Neural cell (in vitro differentiated cells): ENCODE measurements around the gene PAPSS2. TPM values are rescaled to one million over a fixed set of nuclear protein-coding genes. Genes with fewer than 3 reads are reported as not detected.

ENCODE experiments used
- H2AFZ ChIP-seq: fragments of 200-600, 300-800 bp; sonication (generic), shearing (Covaris generic); 2 replicates; pipeline ENCODE4 v1.6.0; 2014; ENCODE audit warnings: low read depth, mild to moderate bottlenecking, antibody characterized with exemption, low read length, moderate library complexity
- H3F3A ChIP-seq: fragments of 200-600 bp; shearing (Covaris generic); 2 replicates; pipeline ENCODE4 v1.6.1; 2016; ENCODE audit warnings: mild to moderate bottlenecking, moderate library complexity, mixed read lengths, antibody characterized with exemption, low read length; ENCODE audit not compliant: insufficient read depth, poor library complexity, severe bottlenecking
- H3K27ac ChIP-seq: fragments of 200-600, 300-800 bp; sonication (generic), shearing (Covaris generic); 2 replicates; pipeline ENCODE4 v1.5.1; 2014; ENCODE audit warnings: mild to moderate bottlenecking, low read length, moderate library complexity
- H3K27me3 ChIP-seq: fragments of 300-800, 200-600 bp; sonication (generic), shearing (Covaris generic); 2 replicates; pipeline ENCODE4 v1.6.0; 2014; ENCODE audit warnings: mild to moderate bottlenecking, low read depth, low read length, moderate library complexity; ENCODE audit not compliant: insufficient read depth
- H3K36me3 ChIP-seq: fragments of 300-800, 200-600 bp; sonication (generic), shearing (Covaris generic); 2 replicates; pipeline ENCODE4 v1.5.1; 2014; ENCODE audit warnings: mild to moderate bottlenecking, antibody characterized with exemption, low read length, moderate library complexity; ENCODE audit not compliant: insufficient read depth
- H3K4me2 ChIP-seq: fragments of 300-800, 200-600 bp; sonication (generic), shearing (Covaris generic); 2 replicates; pipeline ENCODE4 v1.6.0; 2014; ENCODE audit warnings: mild to moderate bottlenecking, low read length
- H3K4me3 ChIP-seq: fragments of 300-800, 200-600 bp; sonication (generic), shearing (Covaris generic); 2 replicates; pipeline ENCODE4 v1.5.1; 2014; ENCODE audit warnings: mild to moderate bottlenecking, low read length, moderate library complexity
- H3K79me2 ChIP-seq: fragments of 200-600 bp; shearing (Covaris generic); replicated peaks from 2 replicates; pipeline ENCODE4 v1.6.0; 2014; ENCODE audit warnings: mild to moderate bottlenecking, low read length, moderate library complexity; ENCODE audit not compliant: insufficient read depth
- H3K9ac ChIP-seq: fragments of 300-800, 200-600 bp; sonication (generic), shearing (Covaris generic); 2 replicates; pipeline ENCODE4 v1.6.1; 2016; ENCODE audit warnings: mild to moderate bottlenecking, low read length, mixed read lengths
- H3K9me2 ChIP-seq: fragments of 200-600 bp; shearing (Covaris generic); 2 replicates; pipeline ENCODE4 v1.6.1; 2016; ENCODE audit warnings: mild to moderate bottlenecking, low read length, mixed read lengths; ENCODE audit not compliant: insufficient read depth
- H3K9me3 ChIP-seq: fragments of 200-600, 300-800 bp; sonication (generic), shearing (Covaris generic); 2 replicates; pipeline ENCODE4 v1.6.1; 2016; ENCODE audit warnings: mild to moderate bottlenecking, mixed run types, low read length, moderate library complexity, mixed read lengths
- H4K20me1 ChIP-seq: fragments of 200-600 bp; shearing (Covaris generic); 2 replicates; pipeline ENCODE4 v1.6.1; 2016; ENCODE audit warnings: mild to moderate bottlenecking, mixed run types; ENCODE audit not compliant: insufficient read depth
- EP300 ChIP-seq: fragments of 450-650 bp; conservative IDR thresholded peaks from 2 replicates; pipeline ENCODE4 v1.6.1; 2014; ENCODE audit warnings: antibody characterized with exemption, mild to moderate bottlenecking, moderate library complexity; ENCODE audit not compliant: poor library complexity, severe bottlenecking
- EZH2 ChIP-seq: fragments of 200-600, 300-800 bp; shearing (Covaris generic), sonication (generic); IDR thresholded peaks from 2 replicates; pipeline ENCODE4 v1.6.1; 2014; ENCODE audit warnings: antibody characterized with exemption, low read length, borderline replicate concordance, mild to moderate bottlenecking; ENCODE audit not compliant: insufficient read depth, poor library complexity, severe bottlenecking
- MXI1 ChIP-seq: fragments of 450-650 bp; conservative IDR thresholded peaks from 2 replicates; pipeline ENCODE4 v1.6.1; 2014; ENCODE audit warnings: antibody characterized with exemption, mild to moderate bottlenecking; ENCODE audit not compliant: poor library complexity, severe bottlenecking
- POLR2AphosphoS5 ChIP-seq: IDR thresholded peaks from 2 replicates; pipeline ENCODE4 v1.6.1; 2012
- RAD21 ChIP-seq: fragments of 450-650 bp; conservative IDR thresholded peaks from 2 replicates; pipeline ENCODE4 v1.6.1; 2014; ENCODE audit warnings: antibody characterized with exemption, mild to moderate bottlenecking, moderate library complexity
- REST ChIP-seq: IDR thresholded peaks from 2 replicates; pipeline ENCODE4 v1.6.1; 2012; ENCODE audit warnings: borderline replicate concordance
- SMC3 ChIP-seq: fragments of 450-650 bp; conservative IDR thresholded peaks from 2 replicates; pipeline ENCODE4 v1.6.1; 2014; ENCODE audit warnings: antibody characterized with exemption, mild to moderate bottlenecking, moderate library complexity; ENCODE audit not compliant: poor library complexity
- TAF1 ChIP-seq: IDR thresholded peaks from 2 replicates; pipeline ENCODE4 v1.6.1; 2012; ENCODE audit warnings: low read depth
- polyA plus RNA-seq: library from polyadenylated mRNA; depleted of rRNA; stranded (reverse); fragments of >200 nt; gene quantifications from 2 replicates; pipeline ENCODE4 v1.2.3, GENCODE V29; 2014
- TF ChIP-seq, protein P1 (sequence below): fragments of 450-650 bp; IDR thresholded peaks from 2 replicates; pipeline ENCODE4 v1.5.1; 2014; ENCODE audit warnings: antibody characterized with exemption, mild to moderate bottlenecking, moderate library complexity; ENCODE audit not compliant: poor library complexity, severe bottlenecking

Gene PAPSS2
- polyA plus RNA-seq, 1 donor from 2014 or later = 0.24 TPM

DNA sequence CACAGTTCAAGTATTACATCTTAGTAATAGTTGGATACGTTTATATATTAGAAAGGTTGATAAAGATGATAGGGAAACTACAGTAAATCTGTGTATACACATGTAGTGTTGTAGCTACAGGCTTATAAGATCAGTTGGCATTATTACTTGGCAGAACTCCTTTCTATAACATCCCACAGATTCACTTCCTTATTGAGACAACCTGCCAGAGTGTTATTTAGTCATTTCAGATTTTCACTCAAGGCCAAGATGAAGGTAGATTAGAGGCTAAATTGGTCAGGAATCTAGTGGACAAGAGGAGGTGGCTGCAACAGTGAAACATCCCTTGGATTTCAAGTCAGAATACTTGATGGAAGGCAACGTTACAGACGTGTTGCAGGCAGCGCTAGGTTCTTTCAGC, 63.0 kb downstream of the PAPSS2 start:
- Histone ChIP-seq H3K4me3 (no peak overlapping the region), H3F3A (no peaks in the 10 kb centered on the region), H3K79me2 (no peaks in the 10 kb centered on the region), H3K9me3 (no peaks in the 10 kb centered on the region), H3K27me3 (no peaks in the 10 kb centered on the region), H2AFZ (no peak overlapping the region), H3K4me2 (no peak overlapping the region), H3K9ac (no peak overlapping the region), H3K27ac (no peak overlapping the region), H3K9me2 (no peaks in the 10 kb centered on the region), H4K20me1 (no peaks in the 10 kb centered on the region), H3K36me3 (no peaks in the 10 kb centered on the region)
- no peak for TF ChIP-seq EZH2
- no peak for TF ChIP-seq TAF1
- TF ChIP-seq POLR2AphosphoS5 = no peak
- TF ChIP-seq SMC3 = no peak
- TF ChIP-seq REST = no peak
- TF ChIP-seq MXI1 = no peak
- TF ChIP-seq, protein P1, sequence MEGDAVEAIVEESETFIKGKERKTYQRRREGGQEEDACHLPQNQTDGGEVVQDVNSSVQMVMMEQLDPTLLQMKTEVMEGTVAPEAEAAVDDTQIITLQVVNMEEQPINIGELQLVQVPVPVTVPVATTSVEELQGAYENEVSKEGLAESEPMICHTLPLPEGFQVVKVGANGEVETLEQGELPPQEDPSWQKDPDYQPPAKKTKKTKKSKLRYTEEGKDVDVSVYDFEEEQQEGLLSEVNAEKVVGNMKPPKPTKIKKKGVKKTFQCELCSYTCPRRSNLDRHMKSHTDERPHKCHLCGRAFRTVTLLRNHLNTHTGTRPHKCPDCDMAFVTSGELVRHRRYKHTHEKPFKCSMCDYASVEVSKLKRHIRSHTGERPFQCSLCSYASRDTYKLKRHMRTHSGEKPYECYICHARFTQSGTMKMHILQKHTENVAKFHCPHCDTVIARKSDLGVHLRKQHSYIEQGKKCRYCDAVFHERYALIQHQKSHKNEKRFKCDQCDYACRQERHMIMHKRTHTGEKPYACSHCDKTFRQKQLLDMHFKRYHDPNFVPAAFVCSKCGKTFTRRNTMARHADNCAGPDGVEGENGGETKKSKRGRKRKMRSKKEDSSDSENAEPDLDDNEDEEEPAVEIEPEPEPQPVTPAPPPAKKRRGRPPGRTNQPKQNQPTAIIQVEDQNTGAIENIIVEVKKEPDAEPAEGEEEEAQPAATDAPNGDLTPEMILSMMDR = no peak
- no peak for TF ChIP-seq RAD21
- no peak for TF ChIP-seq EP300

GRCh38 chr10:87723500-87723899, 63.8 kb downstream of the PAPSS2 start:
- H3K9ac ChIP-seq = no peak overlapping the region
- H3K27ac ChIP-seq = no peak overlapping the region
- no peaks in the 10 kb centered on the region for H3F3A ChIP-seq
- no peak overlapping the region for H3K4me2 ChIP-seq
- no peaks in the 10 kb centered on the region for H4K20me1 ChIP-seq
- no peak overlapping the region for H2AFZ ChIP-seq
- no peaks in the 10 kb centered on the region for H3K9me2 ChIP-seq
- no peak overlapping the region for H3K4me3 ChIP-seq
- no peaks in the 10 kb centered on the region for H3K36me3 ChIP-seq
- no peaks in the 10 kb centered on the region for H3K79me2 ChIP-seq
- H3K27me3 ChIP-seq = no peaks in the 10 kb centered on the region
- TF ChIP-seq POLR2AphosphoS5 = no peak
- no peaks in the 10 kb centered on the region for H3K9me3 ChIP-seq

- Histone ChIP-seq H3K9me2 (no peaks in the 10 kb centered on the region), H3K9ac (no peak overlapping the region), H3K9me3 (no peaks in the 10 kb centered on the region), H3K4me3 (no peak overlapping the region), H2AFZ (no peak overlapping the region), H3K79me2 (no peaks in the 10 kb centered on the region), H3F3A (no peaks in the 10 kb centered on the region), H4K20me1 (no peaks in the 10 kb centered on the region), H3K4me2 (no peak overlapping the region), H3K27me3 (no peaks in the 10 kb centered on the region), H3K27ac (no peak overlapping the region), H3K36me3 (no peaks in the 10 kb centered on the region)
- TF ChIP-seq, protein P1 = no peak
- TF ChIP-seq SMC3 = no peak
- no peak for TF ChIP-seq POLR2AphosphoS5
- TF ChIP-seq MXI1 = no peak
- TF ChIP-seq EP300 = no peak
- TF ChIP-seq RAD21 = no peak
- no peak for TF ChIP-seq EZH2
- TF ChIP-seq TAF1 = no peak
- TF ChIP-seq REST = no peak
Measured at GRCh38 chr10:87724789-87725188, 65.1 kb downstream of the PAPSS2 start.
